IMR-90 (cell line): ENCODE data around the gene CNTNAP1.

ENCODE experiments used
- CEBPB ChIP-seq: IDR thresholded peaks from 2 replicates; pipeline ENCODE4 v1.6.1; 2012; ENCODE audit warnings: low read depth, low read length, improper control_type of control experiment
- CTCF ChIP-seq: conservative IDR thresholded peaks from 2 replicates; pipeline ENCODE4 v1.5.1; 2012; ENCODE audit warnings: mild to moderate bottlenecking, low read depth, low read length, improper control_type of control experiment
- ELK1 ChIP-seq: fragments of 150-350 bp; IDR thresholded peaks from 2 replicates; pipeline ENCODE4 v1.6.1; 2016; ENCODE audit warnings: low read depth, mild to moderate bottlenecking, low read length, moderate library complexity, borderline replicate concordance
- POLR2A ChIP-seq: IDR thresholded peaks from 2 replicates; pipeline ENCODE4 v1.6.1; 2012; ENCODE audit warnings: mild to moderate bottlenecking, low read depth, low read length

GRCh38 chr17:42748202-42748907 lies 66.0 kb downstream of the CNTNAP1 start:
- peak; percentile 24; the same call in 1 of the 2 replicates for TF ChIP-seq CEBPB
- TF ChIP-seq CTCF = no peak
- no peak for TF ChIP-seq POLR2A
- TF ChIP-seq ELK1 = no peak
